Activated CD4-positive, alpha-beta T cell treated with anti-CD3 and anti-CD28 coated beads for 36 hours (primary cell): ENCODE measurements around the gene HES7. TPM values are rescaled to one million over a fixed set of nuclear protein-coding genes. Genes with fewer than 3 reads are reported as not detected.

ENCODE experiments used
- ATAC-seq: fragments of 200-7000 bp; cut with Tn5 transposase; one replicate; pipeline ENCODE4 v1.10.0; 2021; ENCODE audit warnings: mild to moderate bottlenecking, moderate library complexity
- CTCF ChIA-PET: fragments of 350-600 bp; sonication (Branson Sonifier 250); formaldehyde crosslinking; loops from one replicate; lab custom pipeline; 2021; ENCODE audit warnings: antibody characterized with exemption; lab: Charles Lee
- POLR2A ChIA-PET: fragments of 350-600 bp; sonication (Branson Sonifier 250); formaldehyde crosslinking; loops from one replicate; lab custom pipeline; 2021; ENCODE audit warnings: antibody characterized with exemption, inconsistent platforms; lab: Charles Lee
- DNase-seq: peaks from one replicate; pipeline ENCODE4 v3.0.0-alpha.2; 2020
- H3K27ac Mint-ChIP-seq: one replicate; pipeline ENCODE4 v1.8.0; 2021; ENCODE audit warnings: mixed read lengths
- H3K27me3 Mint-ChIP-seq: one replicate; pipeline ENCODE4 v1.8.0; 2021; ENCODE audit warnings: mixed read lengths
- H3K36me3 Mint-ChIP-seq: one replicate; pipeline ENCODE4 v1.8.0; 2021; ENCODE audit warnings: low read depth, mixed read lengths
- H3K4me1 Mint-ChIP-seq: one replicate; pipeline ENCODE4 v1.8.0; 2021; ENCODE audit warnings: mixed read lengths
- H3K4me3 Mint-ChIP-seq: one replicate; pipeline ENCODE4 v1.8.0; 2021; ENCODE audit warnings: mild to moderate bottlenecking, moderate library complexity, mixed read lengths
- H3K9me3 Mint-ChIP-seq: one replicate; pipeline ENCODE4 v1.8.0; 2021; ENCODE audit warnings: low read depth, mixed read lengths
- intact Hi-C, 2 experiments: fragments of 100-400 bp; cut with DNase I in 1 of 2; cut with micrococcal nuclease in 1 of 2; formaldehyde crosslinking; loops; one replicate each; pipeline versions ENCODE4 v1.14.2 to v1.15.1; 2022 to 2024; cut with DNase I, micrococcal nuclease
- total RNA-seq, 2 experiments: library from RNA; stranded (reverse); gene quantifications; one replicate each; pipeline ENCODE4 v1.2.3, GENCODE V29; 2021

The HES7 gene
- total RNA-seq, 2 experiments from 2014 or later = 2.4 to 3.2 TPM

DNA sequence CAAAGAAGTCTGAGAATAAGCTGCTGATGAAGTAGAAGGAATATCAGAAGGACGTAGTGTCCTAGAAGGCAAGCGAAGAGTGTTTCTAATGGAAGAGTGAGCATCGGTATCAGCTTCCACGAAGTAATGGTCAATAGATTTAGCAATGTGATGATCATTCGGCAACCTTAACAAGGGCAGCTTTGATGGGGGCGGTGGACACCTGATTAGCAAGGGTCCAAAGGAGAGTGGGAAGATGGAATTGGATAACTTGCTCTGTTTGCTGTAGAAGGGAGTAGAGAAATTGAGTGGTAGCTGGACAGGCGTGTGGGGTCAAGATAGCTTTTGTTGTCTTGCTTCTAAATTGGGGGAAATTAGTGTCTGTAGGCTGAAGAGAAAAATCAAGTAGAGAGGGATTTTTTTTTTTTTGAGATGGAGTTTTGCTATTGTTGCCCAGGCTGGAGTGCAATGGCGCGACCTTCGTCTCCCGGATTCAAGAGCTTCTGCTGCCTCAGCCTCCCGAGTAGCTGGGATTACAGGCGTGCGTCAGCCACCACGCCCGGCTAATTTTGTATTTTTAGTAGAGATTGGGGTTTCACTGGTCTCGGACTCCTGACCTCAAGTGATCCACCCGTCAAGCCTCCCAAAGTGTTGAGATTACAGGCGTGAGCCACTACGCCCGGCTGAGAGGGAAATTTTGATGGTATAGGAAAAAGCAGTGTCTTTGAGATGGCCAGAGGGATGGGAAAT is 13.9 kb upstream of the HES7 start:
- intact Hi-C loops = loop anchor here (1.0 to 5.0 kb wide), 6 partner anchors 12 to 299 kb away; partner anchors contain the start of genes NDEL1 (in 1 of the 2) and RPL26 (in 1 of the 2)
- ATAC-seq (no peak), DNase-seq (no peak)
- CTCF ChIA-PET = interaction anchor here (0.7 to 4.4 kb wide), 26 partner anchors 11 to 659 kb away, joined by 3 to 60 read pairs (median 6); partner anchors contain the start of genes ALOXE3, AURKB, BORCS6 and CTC1
- Mint-ChIP-seq H3K27ac (no peak overlapping the region), H3K4me3 (no peak overlapping the region), H3K9me3 (no peaks in the 10 kb centered on the region), H3K4me1 (no peaks in the 10 kb centered on the region), H3K36me3 (peaks cover 19% of the 10 kb centered on the region), H3K27me3 (no peaks in the 10 kb centered on the region)
- POLR2A ChIA-PET = interaction anchor here (0.6 to 2.9 kb wide), 7 partner anchors 11 to 69 kb away, joined by 4 to 29 read pairs (median 6); partner anchors contain the start of gene HES7

DNA sequence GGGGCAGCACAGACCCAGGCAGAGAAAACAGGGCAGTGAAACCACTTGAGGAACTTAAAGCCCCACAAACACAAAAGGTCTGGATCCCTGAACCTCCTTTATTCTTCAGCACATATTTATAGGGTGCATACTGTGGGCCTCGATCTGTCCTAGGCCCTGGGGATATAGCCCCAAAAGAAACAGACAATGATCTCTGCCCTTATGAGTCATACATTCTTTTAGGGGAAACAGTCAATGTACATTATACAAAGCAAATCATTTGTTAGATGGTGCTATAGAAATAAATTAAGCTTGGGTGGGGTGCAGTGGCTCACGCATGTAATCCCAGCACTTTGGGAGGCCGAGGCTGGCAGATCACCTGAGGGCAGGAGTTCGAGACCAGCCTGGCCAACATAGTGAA is 10.0 kb upstream of the HES7 start:
- no peak for DNase-seq
- Mint-ChIP-seq H3K4me3 (no peak overlapping the region), H3K9me3 (no peaks in the 10 kb centered on the region), H3K36me3 (no peaks in the 10 kb centered on the region), H3K27ac (no peak overlapping the region), H3K4me1 (peaks cover 3% of the 10 kb centered on the region), H3K27me3 (peaks cover 2% of the 10 kb centered on the region)
- intact Hi-C loops = no loop called here
- CTCF ChIA-PET = interaction anchor here (0.7 to 1.7 kb wide), 4 partner anchors 15 to 851 kb away, joined by 3 to 6 read pairs (median 4); partner anchors contain the start of gene ALOXE3
- no peak for ATAC-seq
- POLR2A ChIA-PET = no interaction called here

DNA sequence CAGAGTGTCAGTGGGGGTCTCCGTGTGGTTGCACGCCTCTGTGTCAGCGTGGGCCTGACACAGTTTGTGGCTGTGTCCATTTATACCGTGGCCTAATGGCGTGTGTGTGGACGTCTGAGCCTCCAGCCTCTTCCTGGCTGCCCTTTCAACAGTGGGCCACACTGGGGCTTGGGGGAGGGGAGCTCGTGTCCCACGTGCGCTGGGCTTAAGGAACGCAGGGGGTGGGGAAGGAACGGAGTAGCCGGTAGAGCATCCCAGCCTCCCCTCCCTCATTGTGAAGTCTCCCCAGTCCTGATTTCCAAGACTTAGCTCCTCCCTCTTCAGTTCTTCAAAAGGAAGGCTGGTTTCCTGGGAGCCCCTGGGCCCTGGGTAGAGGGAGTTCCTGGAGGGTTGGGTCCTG is 9.5 kb upstream of the HES7 start:
- ATAC-seq (no peak), DNase-seq (no peak)
- ChIA-PET POLR2A (no interaction called here), CTCF (interaction anchor here (0.7 to 1.7 kb wide), 2 partner anchors 14 to 23 kb away, joined by 4 to 6 read pairs; partner anchors contain the start of gene ALOXE3)
- H3K27me3 Mint-ChIP-seq = peaks cover 2% of the 10 kb centered on the region
- H3K36me3 Mint-ChIP-seq = no peaks in the 10 kb centered on the region
- H3K9me3 Mint-ChIP-seq = no peaks in the 10 kb centered on the region
- no peak overlapping the region for H3K4me3 Mint-ChIP-seq
- H3K27ac Mint-ChIP-seq = no peak overlapping the region
- intact Hi-C loops = no loop called here
- peaks cover 3% of the 10 kb centered on the region for H3K4me1 Mint-ChIP-seq

- Mint-ChIP-seq H3K27me3 (peaks cover 2% of the 10 kb centered on the region), H3K36me3 (no peaks in the 10 kb centered on the region), H3K4me3 (no peak overlapping the region), H3K4me1 (peaks cover 7% of the 10 kb centered on the region), H3K9me3 (no peaks in the 10 kb centered on the region), H3K27ac (no peak overlapping the region)
- ATAC-seq (peak; percentile 78), DNase-seq (no peak)
- ChIA-PET CTCF (interaction anchor here (0.6 to 2.3 kb wide), 3 partner anchors 10 to 445 kb away, joined by 5 to 8 read pairs (median 6); partner anchors contain the start of gene TP53), POLR2A (interaction anchor here (0.7 to 0.9 kb wide), 2 partner anchors 16 to 41 kb away, joined by 3 read pairs; no protein-coding TSS in a partner anchor)
- intact Hi-C loops = no loop called here
Measured at GRCh38 chr17:8131844-8132441, 8.0 kb upstream of the HES7 start.

DNA sequence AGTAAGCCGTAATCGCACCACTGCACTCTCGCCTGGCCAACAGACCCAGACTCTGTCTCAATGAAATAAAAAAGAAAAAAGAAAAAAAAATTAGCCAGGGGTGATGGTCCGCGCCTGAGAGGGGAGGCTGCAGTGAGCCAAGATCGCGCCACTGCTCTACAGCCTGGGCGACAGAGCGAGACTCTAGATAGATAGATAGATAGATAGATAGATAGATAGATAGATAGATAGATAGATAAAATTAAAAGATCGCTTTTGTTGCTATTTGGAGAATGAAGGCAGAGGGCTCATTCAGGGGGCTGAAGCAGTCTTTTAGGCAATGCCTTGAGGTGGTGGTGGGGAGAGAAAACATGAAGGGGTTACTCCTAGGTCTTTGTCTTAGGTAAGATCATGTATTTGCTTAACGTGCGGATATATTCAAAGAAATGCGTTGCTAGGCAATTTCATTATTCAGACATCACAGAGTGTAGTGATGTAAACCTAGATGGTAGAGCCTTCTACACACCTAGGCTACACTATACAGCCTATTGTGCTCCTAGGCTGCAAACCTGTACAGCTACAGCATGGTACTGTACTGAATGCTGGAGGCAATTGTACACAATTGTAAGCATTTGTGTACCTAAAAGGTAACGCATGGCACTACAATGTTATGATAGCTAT is 4.3 kb upstream of the HES7 start:
- ATAC-seq (no peak), DNase-seq (no peak)
- Mint-ChIP-seq H3K4me1 (peaks cover 38% of the 10 kb centered on the region), H3K4me3 (no peak overlapping the region), H3K36me3 (peaks cover 2% of the 10 kb centered on the region), H3K27me3 (peaks cover 13% of the 10 kb centered on the region), H3K27ac (no peak overlapping the region), H3K9me3 (no peaks in the 10 kb centered on the region)
- ChIA-PET POLR2A (no interaction called here), CTCF (interaction anchor here (1.1 to 2.8 kb wide), 4 partner anchors 9 to 173 kb away, joined by 3 to 20 read pairs (median 6); partner anchors contain the start of gene ALOXE3)
- intact Hi-C loops = no loop called here

DNA sequence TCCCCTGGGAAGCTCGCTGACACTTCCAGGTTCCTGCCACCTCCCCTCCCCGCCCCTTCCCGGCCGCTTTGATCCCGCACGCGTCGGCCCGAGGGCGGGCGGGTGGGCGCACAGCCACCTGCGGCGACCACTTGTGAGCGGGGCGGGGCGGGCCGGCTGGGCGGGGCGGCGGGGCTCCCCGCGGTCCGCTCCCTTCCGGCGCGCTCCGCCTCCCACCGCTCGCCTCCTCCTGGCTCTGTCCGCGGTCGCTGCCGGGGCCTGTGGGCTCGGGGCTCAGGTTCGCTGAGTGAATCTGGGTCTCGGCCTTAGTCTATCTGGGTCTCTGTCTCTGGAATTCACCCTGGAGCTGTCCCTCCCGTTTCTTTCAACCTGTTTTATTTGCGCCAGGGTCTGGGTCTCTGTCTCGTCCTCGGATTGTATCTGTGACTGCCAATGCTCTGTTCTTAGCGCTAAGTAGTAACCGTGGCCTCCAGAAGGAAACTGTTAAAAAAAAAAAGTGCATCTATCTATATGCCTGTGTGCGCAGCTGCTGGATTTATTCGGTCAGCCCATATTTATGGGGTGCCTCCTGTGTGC is 2.7 kb upstream of the HES7 start:
- CTCF ChIA-PET = interaction anchor here (0.6 to 2.8 kb wide), 14 partner anchors 7 to 195 kb away, joined by 3 to 20 read pairs (median 4); partner anchors contain the start of genes CNTROB, SLC25A35 and TRAPPC1
- POLR2A ChIA-PET = interaction anchor here (0.7 to 1.6 kb wide), 3 partner anchors 12 to 66 kb away, joined by 4 to 5 read pairs (median 4); no protein-coding TSS in a partner anchor
- peak; percentile 25 for ATAC-seq
- peaks cover 44% of the 10 kb centered on the region for H3K4me1 Mint-ChIP-seq
- H3K4me3 Mint-ChIP-seq = peak overlapping the region; percentile 90
- H3K36me3 Mint-ChIP-seq = peaks cover 2% of the 10 kb centered on the region
- intact Hi-C loops = loop anchor here (1.0 kb wide), 3 partner anchors 12 to 25 kb away; no protein-coding TSS in a partner anchor
- peak overlapping the region; percentile 79 for H3K27ac Mint-ChIP-seq
- H3K27me3 Mint-ChIP-seq = peaks cover 19% of the 10 kb centered on the region
- no peaks in the 10 kb centered on the region for H3K9me3 Mint-ChIP-seq
- peak; percentile 74 for DNase-seq

DNA sequence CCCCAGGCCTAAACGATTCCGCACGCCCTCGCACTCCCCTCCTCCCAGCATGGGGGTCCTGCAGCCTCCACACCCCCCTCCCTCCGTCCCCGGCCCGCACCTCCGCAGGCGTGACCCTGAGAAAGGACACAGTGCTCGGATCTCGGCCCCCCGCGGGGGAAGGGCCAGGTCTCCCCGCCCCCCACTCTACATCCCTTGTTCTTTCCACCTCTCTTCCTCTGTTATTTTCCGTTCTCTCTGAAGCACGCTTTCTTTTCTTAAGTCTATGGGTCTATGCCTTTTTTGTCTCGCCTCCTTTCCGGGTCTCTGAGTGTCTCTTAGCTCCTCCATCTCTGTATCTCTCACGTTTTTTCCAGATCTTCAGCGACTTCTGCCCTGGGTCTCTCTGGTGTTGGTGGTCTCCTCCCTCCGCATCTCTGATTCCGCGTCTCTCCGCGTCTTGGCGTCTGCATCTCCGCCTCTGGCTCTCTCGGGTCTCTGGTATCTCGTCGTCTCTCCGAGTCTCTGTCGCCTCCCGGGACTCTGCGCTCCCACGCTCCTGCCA is 2.1 kb upstream of the HES7 start:
- Mint-ChIP-seq H3K4me3 (peak overlapping the region; percentile 90), H3K27me3 (peaks cover 19% of the 10 kb centered on the region), H3K9me3 (no peaks in the 10 kb centered on the region), H3K4me1 (peaks cover 46% of the 10 kb centered on the region), H3K27ac (peak overlapping the region; percentile 79), H3K36me3 (peaks cover 2% of the 10 kb centered on the region)
- DNase-seq = peak; percentile 51
- ATAC-seq = no peak
- intact Hi-C loops = loop anchor here (1.0 kb wide), 5 partner anchors 12 to 96 kb away; no protein-coding TSS in a partner anchor
- CTCF ChIA-PET = interaction anchor here (0.9 to 2.8 kb wide), 6 partner anchors 11 to 61 kb away, joined by 3 to 20 read pairs (median 4); no protein-coding TSS in a partner anchor
- POLR2A ChIA-PET = interaction anchor here (1.2 to 1.6 kb wide), 2 partner anchors 12 to 47 kb away, joined by 4 to 5 read pairs; no protein-coding TSS in a partner anchor

- Mint-ChIP-seq H3K4me1 (peaks cover 51% of the 10 kb centered on the region), H3K9me3 (no peaks in the 10 kb centered on the region), H3K27me3 (peaks cover 19% of the 10 kb centered on the region), H3K4me3 (peak overlapping the region; percentile 90), H3K36me3 (peaks cover 5% of the 10 kb centered on the region), H3K27ac (peak overlapping the region; percentile 79)
- ATAC-seq (peak; percentile 16), DNase-seq (peak; percentile 92)
- intact Hi-C loops = loop anchor here in 1 of 2 experiments (1.0 kb wide), 2 partner anchors 31 to 97 kb away; no protein-coding TSS in a partner anchor
- ChIA-PET POLR2A (interaction anchor here (1.0 to 2.3 kb wide), 3 partner anchors 13 to 47 kb away, joined by 4 to 21 read pairs (median 5); no protein-coding TSS in a partner anchor), CTCF (interaction anchor here (0.7 to 7.8 kb wide), 4 partner anchors 12 to 330 kb away, joined by 3 to 88 read pairs (median 12); no protein-coding TSS in a partner anchor)
Measured at GRCh38 chr17:8125154-8125946, 1.4 kb upstream of the HES7 start.

DNA sequence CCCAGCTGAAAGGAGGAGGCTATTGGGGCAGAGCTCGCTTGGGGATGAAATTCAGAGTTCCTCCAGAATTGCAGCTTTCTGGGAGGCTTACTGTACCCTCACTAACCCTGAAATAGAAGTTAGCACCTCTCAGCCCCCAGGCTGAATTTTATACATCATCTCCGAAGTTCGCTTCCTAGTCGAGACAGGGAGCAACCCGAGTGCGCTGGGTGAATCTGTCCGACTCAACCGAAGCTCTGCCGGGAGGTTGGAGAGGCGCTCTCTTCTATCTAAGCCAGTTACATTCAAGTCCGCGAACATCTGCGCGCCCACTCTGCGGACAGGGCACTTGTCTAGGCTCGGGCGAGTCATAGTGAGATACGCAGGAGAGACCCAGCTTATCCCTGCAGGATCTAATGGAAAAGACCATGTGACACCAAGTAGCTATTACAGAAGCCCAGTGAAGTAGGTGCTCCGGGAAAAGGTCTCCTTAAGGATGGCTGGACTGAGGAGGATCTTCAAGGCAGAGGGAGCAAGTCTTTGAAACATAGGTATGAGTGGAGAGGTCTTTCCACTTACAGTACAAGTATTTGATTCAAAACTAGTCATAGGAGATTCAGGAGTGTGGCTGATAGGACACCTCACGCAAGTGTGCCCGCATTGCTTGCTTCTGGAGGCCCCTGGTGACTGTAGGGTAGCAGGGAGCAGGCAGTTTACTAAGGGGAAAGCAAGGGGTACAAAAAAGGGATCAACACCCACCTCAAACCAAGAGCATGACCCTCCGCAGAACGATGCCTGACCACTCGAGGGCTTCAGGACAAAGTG is 646 bp upstream of the HES7 start:
- Mint-ChIP-seq H3K36me3 (peaks cover 5% of the 10 kb centered on the region), H3K27me3 (peaks cover 19% of the 10 kb centered on the region), H3K27ac (peak overlapping the region; percentile 56), H3K4me3 (peak overlapping the region; percentile 90), H3K9me3 (no peaks in the 10 kb centered on the region), H3K4me1 (peaks cover 59% of the 10 kb centered on the region)
- ATAC-seq (no peak), DNase-seq (peak; percentile 63)
- CTCF ChIA-PET = interaction anchor here (0.7 to 7.8 kb wide), 11 partner anchors 14 to 329 kb away, joined by 3 to 88 read pairs (median 4); no protein-coding TSS in a partner anchor
- intact Hi-C loops = loop anchor here in 1 of 2 experiments (1.0 to 5.0 kb wide), 3 partner anchors 32 to 313 kb away; partner anchors contain the start of gene NDEL1
- POLR2A ChIA-PET = interaction anchor here (0.6 to 2.3 kb wide), 5 partner anchors 13 to 620 kb away, joined by 3 to 21 read pairs (median 5); no protein-coding TSS in a partner anchor
